Heart left ventricle (tissue), 16 donors: ENCODE measurements around the gene AHSG. TPM values are rescaled to one million over a fixed set of nuclear protein-coding genes. Genes with fewer than 3 reads are reported as not detected.

Experiments used
- ATAC-seq, 4 donors: fragments of 200-7000 bp; cut with Tn5 transposase; one replicate each; pipeline ENCODE4 v1.9.1; 2020 to 2022; ENCODE audit warnings: moderate library complexity in 4 of 4, mild to moderate bottlenecking in 3 of 4, moderate number of reproducible peaks in 1 of 4
- DNase-seq, 5 donors: peaks; one replicate each; pipeline ENCODE4 v3.0.0-alpha.2; 2020
- H3K27ac ChIP-seq, 12 donors: fragments of 200-600 bp; sonication (generic) in 4 of 12; one replicate each; pipeline versions ENCODE4 v1.5.0 to v1.8.0; 2016 to 2022; ENCODE audit warnings: mild to moderate bottlenecking in 2 of 12
- H3K27me3 ChIP-seq, 9 donors: fragments of 200-600 bp; sonication (generic) in 2 of 9; one replicate each; pipeline versions ENCODE4 v1.5.1 to v1.8.0; 2016 to 2022; ENCODE audit warnings: mild to moderate bottlenecking in 3 of 9
- H3K36me3 ChIP-seq, 9 donors: fragments of 200-600 bp; sonication (generic) in 2 of 9; one replicate each; pipeline versions ENCODE4 v1.5.0 to v1.8.0; 2018 to 2022; ENCODE audit warnings: mild to moderate bottlenecking in 2 of 9
- H3K4me1 ChIP-seq, 12 donors: fragments of 200-600 bp; sonication (generic) in 4 of 12; one replicate each; pipeline versions ENCODE4 v1.5.0 to v1.8.0; 2016 to 2022; ENCODE audit warnings: mild to moderate bottlenecking in 3 of 12
- H3K4me3 ChIP-seq, 12 donors: fragments of 200-600 bp; sonication (generic) in 4 of 12; one replicate each; pipeline versions ENCODE4 v1.5.0 to v1.8.0; 2017 to 2022; ENCODE audit warnings: mild to moderate bottlenecking in 9 of 12, moderate library complexity in 4 of 12
- H3K9me3 ChIP-seq, 12 donors: fragments of 200-600 bp; sonication (generic) in 4 of 12; one replicate each; pipeline versions ENCODE4 v1.5.0 to v1.8.0; 2016 to 2022; ENCODE audit warnings: mild to moderate bottlenecking in 1 of 12
- POLR2A ChIP-seq, 2 donors: fragments of 450-650 bp; IDR thresholded peaks; one replicate each; pipeline ENCODE4 v1.6.1; 2017; ENCODE audit warnings: antibody characterized with exemption in 2 of 2, mild to moderate bottlenecking in 2 of 2, moderate library complexity in 2 of 2
- WGBS, 4 donors: extraction: QIAGEN DNeasy Blood & Tissue Kit in 2 of 4; methylation state at CpG; one replicate each; pipeline versions ENCODE4 v1.1.5 to v1.1.7; 2013 to 2018; 5-methylcytosine and 5-hydroxymethylcytosine counted together
- intact Hi-C, 10 donors: fragments of 100-400 bp; cut with DNase I; formaldehyde crosslinking; loops; one replicate each; pipeline versions ENCODE4 v1.11.1 to v1.14.2; 2022
- polyA plus RNA-seq, 2 donors: library from polyadenylated mRNA; stranded (reverse); fragments of 200-250 nt; gene quantifications; one replicate each; pipeline ENCODE4 v1.2.3, GENCODE V29; 2013
- total RNA-seq, 9 donors: library from RNA; depleted of rRNA in 2 of 9; stranded (reverse); fragments of >200 nt in 2 of 9; fragmentation: NEBNext Ultra II Directional in 3 of 9; extraction: Animal tissue kit (Norgen Biotek cat#: 25700) in 3 of 9; gene quantifications; one replicate each; pipeline versions ENCODE4 v1.1.0 to v1.2.4, GENCODE V29; 2016 to 2023
- TF ChIP-seq, protein P1 (sequence below), 12 donors: fragments of 200-600 bp; sonication (generic) in 4 of 12; IDR thresholded peaks; one replicate each; pipeline versions ENCODE4 v1.5.0 to v1.8.0; 2018 to 2022; ENCODE audit warnings: antibody characterized with exemption in 12 of 12, mild to moderate bottlenecking in 5 of 12
- donor health status: ischemic (EF 13 %, LVEDD 7.1; RV severe dilation, severe dysfunction).
- donor health status: healthy with polysubstance abuse.
- donor health status: DM: no; HTN: yes; CAD: no.
- donor health status: DM: no; HTN: no; CAD: no.
- donor health status: ischemic (EF 25% LVEDD 6.9; RV normal size, moderate dysfunction).
- donor health status: ischemic (EF 25% LVEDD 5.7; RV mildly dilated, moderate dysfunction).
- donor health status: healthy.
- donor health status: DM: yes; HTN: yes; CAD: no.
- donor health status: ischemic (EF 35%, LVEDD 5.7; RV mildly dilated, moderate dysfunction).
- donor health status: nonischemic (EF 11% LVEDD 7.7; RV severe dilation, severe dysfunction).
- donor health status: DM: yes; HTN: yes; CAD: no.
- donor health status: PGD.
- donor health status: ischemic (EF 29% LVEDD 5.4; RV normal size, mild dysfunction).
- donor health status: nonischemic (EF 23%, LVEDD 6.1; RV moderate dilation, normal function).

Gene AHSG
- total and polyA plus RNA-seq, 11 donors: 0.06 TPM; not detected in 10

GRCh38 chr3:186570941-186571643 is 41.8 kb upstream of the AHSG start:
- H3K36me3 ChIP-seq: peaks cover 0 to 42% (median 38%) of the 10 kb centered on the region in 9 donors
- intact Hi-C loops: loop anchor here in 1 of 10 donors (2.0 kb wide), 1 partner anchor 212 kb away; the partner anchor contains the start of gene EIF4A2
- DNase-seq (no peak), ATAC-seq (no peak)
- H3K27ac ChIP-seq: peak overlapping the region; percentile 43 to 95 (median 88)
- H3K4me3 ChIP-seq: peak overlapping the region; percentile 71 to 99 (median 90)
- H3K4me1 ChIP-seq: peaks cover 5 to 40% (median 28%) of the 10 kb centered on the region in 12 donors
- 7 to 11% (median 10%) methylated on average over 21 of the region's 21 CpGs for WGBS, 4 donors
- TF ChIP-seq, protein P1, sequence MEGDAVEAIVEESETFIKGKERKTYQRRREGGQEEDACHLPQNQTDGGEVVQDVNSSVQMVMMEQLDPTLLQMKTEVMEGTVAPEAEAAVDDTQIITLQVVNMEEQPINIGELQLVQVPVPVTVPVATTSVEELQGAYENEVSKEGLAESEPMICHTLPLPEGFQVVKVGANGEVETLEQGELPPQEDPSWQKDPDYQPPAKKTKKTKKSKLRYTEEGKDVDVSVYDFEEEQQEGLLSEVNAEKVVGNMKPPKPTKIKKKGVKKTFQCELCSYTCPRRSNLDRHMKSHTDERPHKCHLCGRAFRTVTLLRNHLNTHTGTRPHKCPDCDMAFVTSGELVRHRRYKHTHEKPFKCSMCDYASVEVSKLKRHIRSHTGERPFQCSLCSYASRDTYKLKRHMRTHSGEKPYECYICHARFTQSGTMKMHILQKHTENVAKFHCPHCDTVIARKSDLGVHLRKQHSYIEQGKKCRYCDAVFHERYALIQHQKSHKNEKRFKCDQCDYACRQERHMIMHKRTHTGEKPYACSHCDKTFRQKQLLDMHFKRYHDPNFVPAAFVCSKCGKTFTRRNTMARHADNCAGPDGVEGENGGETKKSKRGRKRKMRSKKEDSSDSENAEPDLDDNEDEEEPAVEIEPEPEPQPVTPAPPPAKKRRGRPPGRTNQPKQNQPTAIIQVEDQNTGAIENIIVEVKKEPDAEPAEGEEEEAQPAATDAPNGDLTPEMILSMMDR (IDR thresholded peaks at IDR 0.05): no peak
- TF ChIP-seq POLR2A (IDR thresholded peaks at IDR 0.05): no peak
- H3K9me3 ChIP-seq: no peaks in the 10 kb centered on the region
- no peaks in the 10 kb centered on the region for H3K27me3 ChIP-seq

DNA sequence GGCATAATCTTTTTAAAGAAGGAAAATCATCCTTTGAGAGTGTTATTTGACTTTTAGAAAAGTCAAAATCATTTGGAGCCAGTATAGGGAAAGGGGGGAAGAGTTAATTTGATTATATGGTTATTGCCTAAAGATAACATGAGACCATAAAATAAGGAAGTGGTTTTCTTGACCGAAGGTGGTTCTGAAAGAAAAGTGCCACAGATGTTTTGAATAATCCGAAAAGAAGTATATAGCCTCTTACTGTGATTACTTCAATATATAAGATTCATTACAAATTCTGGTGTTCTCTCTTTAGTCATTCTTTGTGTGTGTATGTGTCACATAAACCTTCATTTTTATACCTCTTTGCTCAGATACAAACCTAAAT is 41.2 kb upstream of the AHSG start:
- ATAC-seq (no peak), DNase-seq (no peak)
- peak overlapping the region in 10 of 12 donors; percentile 71 to 99 (median 91) for H3K4me3 ChIP-seq
- WGBS, 4 donors: 81 to 89% (median 84%) methylated on average over 2 of the region's 2 CpGs
- peaks cover 5 to 34% (median 25%) of the 10 kb centered on the region in 12 donors for H3K4me1 ChIP-seq
- no peak overlapping the region for H3K27ac ChIP-seq
- H3K27me3 ChIP-seq: no peaks in the 10 kb centered on the region
- H3K9me3 ChIP-seq: no peaks in the 10 kb centered on the region
- TF ChIP-seq, protein P1 (IDR thresholded peaks at IDR 0.05): no peak
- no peak for TF ChIP-seq POLR2A (IDR thresholded peaks at IDR 0.05)
- H3K36me3 ChIP-seq: peaks cover 0 to 48% (median 44%) of the 10 kb centered on the region in 9 donors
- intact Hi-C loops: loop anchor here in 1 of 10 donors (2.0 kb wide), 1 partner anchor 211 kb away; the partner anchor contains the start of gene EIF4A2

DNA sequence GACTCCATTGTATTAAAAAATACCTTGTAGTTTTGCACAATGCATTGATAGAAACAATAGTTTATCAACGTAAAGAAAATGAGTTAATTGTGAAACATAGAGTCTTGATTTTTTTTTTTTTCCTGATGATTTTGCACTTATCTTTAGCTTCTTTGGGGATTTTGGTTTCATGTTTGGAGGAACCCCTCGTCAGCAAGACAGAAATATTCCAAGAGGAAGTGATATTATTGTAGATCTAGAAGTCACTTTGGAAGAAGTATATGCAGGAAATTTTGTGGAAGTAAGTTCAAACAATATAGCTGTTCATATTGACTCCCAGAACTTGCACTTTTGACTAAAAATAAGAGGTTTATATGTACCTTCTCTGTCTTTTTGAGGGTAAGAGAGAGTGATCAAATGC is 35.3 kb upstream of the AHSG start:
- no peaks in the 10 kb centered on the region for H3K27me3 ChIP-seq
- intact Hi-C loops: no loop called here
- no peak for ATAC-seq
- H3K9me3 ChIP-seq: no peaks in the 10 kb centered on the region
- H3K4me1 ChIP-seq: peaks cover 0 to 11% (median 0%) of the 10 kb centered on the region in 12 donors
- peak overlapping the region in 1 of 12 donors; percentile 54 for H3K27ac ChIP-seq
- 76 to 80% (median 78%) methylated on average over 2 of the region's 2 CpGs for WGBS, 4 donors
- H3K4me3 ChIP-seq: no peak overlapping the region
- peaks cover 2 to 100% (median 99%) of the 10 kb centered on the region in 9 donors for H3K36me3 ChIP-seq
- no peak for DNase-seq
- TF ChIP-seq POLR2A (IDR thresholded peaks at IDR 0.05): no peak
- TF ChIP-seq, protein P1 (IDR thresholded peaks at IDR 0.05): no peak

DNA sequence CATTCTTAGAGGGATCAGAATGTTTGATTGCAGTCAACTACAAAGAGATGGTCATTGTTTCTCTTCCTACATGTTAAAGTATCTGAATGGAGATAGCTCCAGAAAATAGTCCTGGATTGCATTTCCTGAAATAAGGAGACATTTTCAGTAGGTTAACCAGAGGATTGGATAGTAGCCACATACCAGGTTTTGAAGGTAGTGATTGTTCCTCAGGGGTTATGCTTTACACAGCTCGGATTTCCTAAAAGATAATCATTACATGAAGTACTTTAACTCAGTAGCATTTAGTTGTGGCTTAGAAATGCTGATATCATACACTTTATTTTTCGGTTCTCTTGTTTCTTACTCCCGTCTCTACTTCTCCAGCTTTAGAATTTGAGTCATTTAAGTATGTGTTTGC is 32.1 kb upstream of the AHSG start:
- 90 to 94% (median 93%) methylated on average over 3 of the region's 3 CpGs for WGBS, 4 donors
- Histone ChIP-seq H3K4me3 (no peak overlapping the region), H3K27ac (no peak overlapping the region), H3K4me1 (peaks cover 0 to 11% (median 0%) of the 10 kb centered on the region in 12 donors), H3K27me3 (no peaks in the 10 kb centered on the region), H3K9me3 (no peaks in the 10 kb centered on the region), H3K36me3 (peaks cover 2 to 100% (median 98%) of the 10 kb centered on the region in 9 donors)
- ATAC-seq (no peak), DNase-seq (no peak)
- intact Hi-C loops: no loop called here
- TF ChIP-seq, protein P1 (IDR thresholded peaks at IDR 0.05): no peak
- no peak for TF ChIP-seq POLR2A (IDR thresholded peaks at IDR 0.05)
